ENCODE results near the gene LITAF. TPM values are rescaled to one million over a fixed set of nuclear protein-coding genes. Genes with fewer than 3 reads are reported as not detected.
"Not testable (repeated sequence)": the region's sequence is repeated elsewhere in the genome, so short reads cannot be mapped to it uniquely, and the experiment has no call there.

The LITAF gene
- total RNA-seq, 1 donor from 2014 or later: 47.6 TPM

DNA sequence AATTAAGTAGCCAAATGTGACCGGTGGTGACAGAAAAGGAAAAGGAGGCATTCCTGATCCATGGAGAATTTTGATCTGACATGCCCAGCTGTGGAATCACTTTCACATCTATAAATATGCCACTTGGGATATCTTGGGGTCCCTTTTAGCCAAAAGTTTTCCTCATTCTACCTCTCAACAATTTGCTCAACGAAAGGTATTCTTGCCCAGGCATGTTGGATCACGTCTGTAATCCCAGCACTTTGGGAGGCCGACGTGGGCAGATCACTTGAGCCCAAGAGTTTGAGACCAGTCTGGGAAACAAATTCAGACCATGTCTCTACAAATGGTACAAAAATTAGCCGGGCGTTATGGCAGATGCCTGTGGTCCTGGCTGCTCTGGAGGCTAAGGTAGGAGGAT, 24.3 kb downstream of the LITAF start:
- Mint-ChIP-seq H3K9me3 (ENCODE audit: low read depth) (no peaks in the 10 kb centered on the region), H3K4me3 (ENCODE audit: low read depth) (no peak overlapping the region), H3K36me3 (ENCODE audit: insufficient read depth) (peaks cover 1% of the 10 kb centered on the region), H3K27me3 (no peaks in the 10 kb centered on the region), H3K27ac (no peak overlapping the region), H3K4me1 (ENCODE audit: low read depth) (peaks cover 10% of the 10 kb centered on the region)
- TF ChIP-seq, protein P1, sequence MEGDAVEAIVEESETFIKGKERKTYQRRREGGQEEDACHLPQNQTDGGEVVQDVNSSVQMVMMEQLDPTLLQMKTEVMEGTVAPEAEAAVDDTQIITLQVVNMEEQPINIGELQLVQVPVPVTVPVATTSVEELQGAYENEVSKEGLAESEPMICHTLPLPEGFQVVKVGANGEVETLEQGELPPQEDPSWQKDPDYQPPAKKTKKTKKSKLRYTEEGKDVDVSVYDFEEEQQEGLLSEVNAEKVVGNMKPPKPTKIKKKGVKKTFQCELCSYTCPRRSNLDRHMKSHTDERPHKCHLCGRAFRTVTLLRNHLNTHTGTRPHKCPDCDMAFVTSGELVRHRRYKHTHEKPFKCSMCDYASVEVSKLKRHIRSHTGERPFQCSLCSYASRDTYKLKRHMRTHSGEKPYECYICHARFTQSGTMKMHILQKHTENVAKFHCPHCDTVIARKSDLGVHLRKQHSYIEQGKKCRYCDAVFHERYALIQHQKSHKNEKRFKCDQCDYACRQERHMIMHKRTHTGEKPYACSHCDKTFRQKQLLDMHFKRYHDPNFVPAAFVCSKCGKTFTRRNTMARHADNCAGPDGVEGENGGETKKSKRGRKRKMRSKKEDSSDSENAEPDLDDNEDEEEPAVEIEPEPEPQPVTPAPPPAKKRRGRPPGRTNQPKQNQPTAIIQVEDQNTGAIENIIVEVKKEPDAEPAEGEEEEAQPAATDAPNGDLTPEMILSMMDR (IDR thresholded peaks at IDR 0.05; ENCODE audit: unreplicated experiment): no peak
- no peak for DNase-seq (ENCODE audit: low spot score, unreplicated experiment)

DNA sequence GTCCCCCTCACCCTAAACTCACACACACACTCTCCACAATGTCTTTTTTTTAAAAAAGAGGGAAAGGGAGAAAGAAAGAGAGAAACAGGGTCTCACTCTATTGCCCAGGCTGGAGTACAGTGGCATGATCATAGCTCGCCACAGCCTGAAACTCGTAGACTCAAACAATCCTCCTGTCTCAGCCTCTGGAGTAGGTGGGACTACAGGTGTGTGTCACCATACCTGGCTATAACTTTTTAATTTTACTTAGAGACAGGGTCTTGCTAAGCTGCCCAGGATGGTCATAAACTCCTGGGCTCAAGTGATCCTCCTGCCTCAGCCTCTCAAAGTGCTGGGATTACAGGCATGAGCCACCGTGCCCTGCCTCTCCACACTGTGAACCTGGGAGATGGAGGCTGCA, 24.9 kb downstream of the LITAF start:
- peaks cover 10% of the 10 kb centered on the region for H3K4me1 Mint-ChIP-seq (ENCODE audit: low read depth)
- no peak overlapping the region for H3K27ac Mint-ChIP-seq
- peaks cover 2% of the 10 kb centered on the region for H3K9me3 Mint-ChIP-seq (ENCODE audit: low read depth)

DNA sequence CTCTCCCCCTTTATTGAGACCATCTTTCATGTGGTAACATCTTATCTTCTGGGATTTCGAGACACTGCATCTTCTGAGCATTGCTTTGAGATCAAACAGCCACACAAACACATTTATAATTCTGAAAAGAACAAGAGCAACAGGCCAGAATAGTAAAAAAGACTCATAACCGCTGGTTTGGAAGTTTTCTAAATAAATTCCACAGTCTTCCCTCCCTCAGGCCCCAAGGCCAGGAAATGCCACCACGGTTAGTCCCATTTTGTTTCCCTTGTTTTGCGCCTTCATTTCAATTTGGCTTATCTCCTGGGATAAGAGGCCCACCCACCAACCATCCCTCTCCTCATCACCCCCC, 25.3 kb downstream of the LITAF start:
- Mint-ChIP-seq H3K4me3 (ENCODE audit: low read depth) (no peak overlapping the region), H3K36me3 (ENCODE audit: insufficient read depth) (peaks cover 8% of the 10 kb centered on the region), H3K27ac (no peak overlapping the region), H3K27me3 (no peaks in the 10 kb centered on the region), H3K9me3 (ENCODE audit: low read depth) (peaks cover 5% of the 10 kb centered on the region), H3K4me1 (ENCODE audit: low read depth) (peaks cover 10% of the 10 kb centered on the region)
- TF ChIP-seq, protein P1 (IDR thresholded peaks at IDR 0.05; ENCODE audit: unreplicated experiment): no peak
- DNase-seq (ENCODE audit: low spot score, unreplicated experiment): no peak

More for the DNA sequence above, 24.9 kb downstream of the LITAF start:
- no peak for DNase-seq (ENCODE audit: low spot score, unreplicated experiment)
- no peaks in the 10 kb centered on the region for H3K27me3 Mint-ChIP-seq
- H3K36me3 Mint-ChIP-seq (ENCODE audit: insufficient read depth): peaks cover 3% of the 10 kb centered on the region
- H3K4me3 Mint-ChIP-seq (ENCODE audit: low read depth): no peak overlapping the region
- TF ChIP-seq, protein P1 (IDR thresholded peaks at IDR 0.05; ENCODE audit: unreplicated experiment): no peak

DNA sequence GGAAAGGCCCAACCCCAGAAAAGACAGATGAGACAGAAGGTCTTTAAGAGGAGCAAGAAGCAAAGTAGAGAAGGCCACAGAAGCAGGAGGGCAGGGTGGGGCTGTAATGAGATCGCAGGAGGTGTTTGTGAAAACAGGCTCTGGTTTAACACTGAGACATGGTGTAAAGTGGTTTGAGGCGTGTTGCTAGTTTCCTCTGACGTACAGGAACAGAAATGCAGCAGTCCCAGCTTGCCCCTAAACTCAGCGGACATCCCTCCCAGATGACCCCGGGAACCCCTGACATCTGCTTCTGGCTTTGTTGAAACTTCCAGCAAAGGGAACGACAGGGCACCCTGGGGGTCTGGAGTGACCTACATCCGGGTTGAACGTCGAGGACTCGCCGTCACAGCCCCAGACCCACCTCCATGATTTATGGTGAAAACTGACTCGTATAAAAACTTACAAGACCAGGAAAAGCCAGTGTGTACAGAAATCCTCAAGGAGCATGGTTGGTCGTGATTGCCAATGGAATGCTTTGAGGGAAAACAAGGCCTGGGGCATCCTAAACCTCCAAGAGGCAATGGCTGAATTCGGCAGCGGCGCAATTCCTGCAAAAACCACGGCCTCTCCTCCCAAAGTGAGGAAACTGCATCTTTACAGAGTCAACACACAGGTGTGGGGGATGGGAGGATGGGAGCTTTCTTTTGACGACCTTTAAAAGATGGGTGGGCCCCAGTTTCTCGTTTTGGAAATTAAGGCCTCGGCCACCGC, 25.8 kb downstream of the LITAF start:
- Mint-ChIP-seq H3K9me3 (ENCODE audit: low read depth) (peaks cover 11% of the 10 kb centered on the region), H3K4me3 (ENCODE audit: low read depth) (no peak overlapping the region), H3K27ac (peak overlapping the region; percentile 26), H3K4me1 (ENCODE audit: low read depth) (peaks cover 10% of the 10 kb centered on the region), H3K36me3 (ENCODE audit: insufficient read depth) (peaks cover 13% of the 10 kb centered on the region), H3K27me3 (no peaks in the 10 kb centered on the region)
- DNase-seq (ENCODE audit: low spot score, unreplicated experiment): no peak
- TF ChIP-seq, protein P1 (IDR thresholded peaks at IDR 0.05; ENCODE audit: unreplicated experiment): no peak

DNA sequence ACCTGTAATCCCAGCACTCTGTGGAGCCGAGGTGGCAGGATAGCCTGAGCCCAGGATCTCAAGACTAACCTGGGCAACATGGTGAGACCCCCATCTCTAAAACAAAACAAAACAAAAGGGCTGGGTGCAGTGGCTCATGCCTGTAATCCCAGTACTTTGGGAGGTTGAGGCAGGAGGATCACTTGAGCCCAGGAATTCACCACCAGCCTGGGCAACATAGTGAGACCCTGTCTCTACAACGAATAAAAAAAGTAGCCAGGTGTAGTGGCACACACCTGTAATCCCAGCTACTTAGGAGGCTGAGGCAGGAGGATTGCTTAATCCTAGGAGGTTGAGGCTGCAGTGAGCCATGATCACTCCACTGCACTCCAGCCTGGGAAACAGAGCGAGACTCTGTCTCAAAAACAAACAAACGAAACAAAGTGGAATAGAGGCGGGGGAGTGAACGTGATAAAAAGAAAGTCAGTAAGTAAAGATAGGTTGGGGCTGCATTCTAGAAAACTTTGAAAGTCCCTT, 28.4 kb downstream of the LITAF start:
- peaks cover 24% of the 10 kb centered on the region for H3K36me3 Mint-ChIP-seq (ENCODE audit: insufficient read depth)
- H3K27ac Mint-ChIP-seq; H3K27me3 Mint-ChIP-seq; DNase-seq (ENCODE audit: low spot score, unreplicated experiment); H3K4me3 Mint-ChIP-seq (ENCODE audit: low read depth): not testable (repeated sequence)
- H3K4me1 Mint-ChIP-seq (ENCODE audit: low read depth): peaks cover 15% of the 10 kb centered on the region
- peaks cover 12% of the 10 kb centered on the region for H3K9me3 Mint-ChIP-seq (ENCODE audit: low read depth)

DNA sequence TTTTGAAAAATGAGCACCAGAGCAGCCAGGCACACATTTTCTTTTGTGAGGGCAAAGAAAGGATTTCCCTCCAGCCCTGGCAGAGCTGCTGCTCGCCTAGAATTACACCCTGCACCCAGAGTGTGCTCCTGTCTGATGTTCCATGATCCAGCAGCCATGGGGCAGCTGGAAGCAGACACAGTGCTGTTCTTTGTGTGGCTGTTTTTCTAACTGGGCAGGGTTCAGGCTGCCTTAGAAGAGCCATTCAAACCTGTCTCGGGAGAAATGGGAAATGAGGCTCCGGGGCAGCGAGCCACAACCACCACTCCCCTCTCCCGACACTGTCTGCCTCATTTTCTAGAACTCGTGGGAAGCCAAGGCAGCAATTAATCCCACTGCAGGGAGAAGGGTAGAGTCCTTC, 28.9 kb downstream of the LITAF start:
- no peak for DNase-seq (ENCODE audit: low spot score, unreplicated experiment)
- Mint-ChIP-seq H3K27me3 (no peaks in the 10 kb centered on the region), H3K9me3 (ENCODE audit: low read depth) (peaks cover 12% of the 10 kb centered on the region), H3K36me3 (ENCODE audit: insufficient read depth) (peaks cover 24% of the 10 kb centered on the region), H3K27ac (peak overlapping the region; percentile 64), H3K4me1 (ENCODE audit: low read depth) (peaks cover 15% of the 10 kb centered on the region), H3K4me3 (ENCODE audit: low read depth) (no peak overlapping the region)
- TF ChIP-seq, protein P1 (IDR thresholded peaks at IDR 0.05; ENCODE audit: unreplicated experiment): no peak

Measured in progenitor cell of endocrine pancreas (in vitro differentiated cells).